Peyer's patch (tissue), 4 donors: Measurements from ENCODE around the gene CCDC18.

Experiments used
- CTCF ChIP-seq, 6 experiments: fragments of 450-650 bp in 4 of 6; fragments of 200-600 bp in 2 of 6; sonication (generic) in 1 of 6; IDR thresholded peaks; one replicate each; pipeline ENCODE4 v1.5.1; 2017 to 2019; ENCODE audit warnings: antibody characterized with exemption in 6 of 6, mild to moderate bottlenecking in 3 of 6, moderate library complexity in 1 of 6
- POLR2A ChIP-seq, 2 donors: fragments of 450-650 bp; IDR thresholded peaks; one replicate each; pipeline ENCODE4 v1.5.1; 2017; ENCODE audit warnings: antibody characterized with exemption in 2 of 2, mild to moderate bottlenecking in 2 of 2, moderate library complexity in 2 of 2

- TF ChIP-seq CTCF (IDR thresholded peaks at IDR 0.05) (no peak), POLR2A (IDR thresholded peaks at IDR 0.05) (no peak)
These were observed 144.3 kb downstream of the CCDC18 start for GRCh38 chr1:93324486-93325464.
